Raji (cell line): ENCODE results near the gene TOM1L2.

Experiments
- POLR2A ChIP-seq: IDR thresholded peaks from 2 replicates; pipeline ENCODE4 v1.6.1; 2011; ENCODE audit warnings: low read depth, low read length, control low read depth; ENCODE audit not compliant: insufficient read depth

TOM1L2 gene

GRCh38 chr17:17907469-17907868 is 64.7 kb downstream of the TOM1L2 start:
- TF ChIP-seq POLR2A = no peak

GRCh38 chr17:17906418-17907215 is 65.6 kb downstream of the TOM1L2 start:
- no peak for TF ChIP-seq POLR2A

GRCh38 chr17:17905036-17905320 is 67.2 kb downstream of the TOM1L2 start:
- no peak for TF ChIP-seq POLR2A

GRCh38 chr17:17904166-17905035 is 67.8 kb downstream of the TOM1L2 start:
- no peak for TF ChIP-seq POLR2A

- no peak for TF ChIP-seq POLR2A
These were observed 69.3 kb downstream of the TOM1L2 start for GRCh38 chr17:17902877-17903276.

GRCh38 chr17:17902376-17902775 is 69.8 kb downstream of the TOM1L2 start:
- no peak for TF ChIP-seq POLR2A

- no peak for TF ChIP-seq POLR2A
These were observed 71.3 kb downstream of the TOM1L2 start for GRCh38 chr17:17900615-17901520.

- TF ChIP-seq POLR2A = no peak
These were observed 72.7 kb downstream of the TOM1L2 start for GRCh38 chr17:17899486-17899885.

- no peak for TF ChIP-seq POLR2A
These were observed 73.5 kb downstream of the TOM1L2 start for GRCh38 chr17:17898673-17899072.

- no peak for TF ChIP-seq POLR2A
These were observed 74.8 kb downstream of the TOM1L2 start for GRCh38 chr17:17897442-17897841.

- TF ChIP-seq POLR2A = no peak
These were observed 75.5 kb downstream of the TOM1L2 start for GRCh38 chr17:17896746-17897145.

- no peak for TF ChIP-seq POLR2A
These were observed 78.2 kb downstream of the TOM1L2 start for GRCh38 chr17:17893801-17894644.

GRCh38 chr17:17892731-17893130 is 79.5 kb downstream of the TOM1L2 start:
- TF ChIP-seq POLR2A = no peak

GRCh38 chr17:17892009-17892408 is 80.2 kb downstream of the TOM1L2 start:
- TF ChIP-seq POLR2A = no peak
